H9 (cell line): ENCODE data around the gene CLK4. TPM values are rescaled to one million over a fixed set of nuclear protein-coding genes. Genes with fewer than 3 reads are reported as not detected.

Source experiments
- DNase-seq: peaks from one replicate; pipeline ENCODE4 v3.0.0-alpha.2; 2017
- H2AFZ ChIP-seq: one replicate; pipeline ENCODE4 v1.6.1; 2013; ENCODE audit warnings: mild to moderate bottlenecking, low read length, control low read depth, moderate library complexity
- H2AK5ac ChIP-seq: 2 replicates; pipeline ENCODE4 v1.6.1; 2013; ENCODE audit warnings: low read length, control low read depth, mixed read lengths; ENCODE audit not compliant: insufficient read length
- H2BK120ac ChIP-seq: one replicate; pipeline ENCODE4 v1.6.1; 2013; ENCODE audit warnings: low read depth, mild to moderate bottlenecking, low read length, control low read depth, inconsistent platforms; ENCODE audit not compliant: poor library complexity, severe bottlenecking
- H2BK12ac ChIP-seq: 2 replicates; pipeline ENCODE4 v1.6.1; 2013; ENCODE audit warnings: low read length, control low read depth, mixed read lengths, low read depth; ENCODE audit not compliant: insufficient read length
- H2BK15ac ChIP-seq: 2 replicates; pipeline ENCODE4 v1.6.1; 2013; ENCODE audit warnings: low read depth, low read length, control low read depth
- H2BK20ac ChIP-seq: one replicate; pipeline ENCODE4 v1.6.1; 2013; ENCODE audit warnings: low read depth, mild to moderate bottlenecking, low read length, control low read depth, inconsistent platforms; ENCODE audit not compliant: poor library complexity, severe bottlenecking
- H2BK5ac ChIP-seq: 2 replicates; pipeline ENCODE4 v1.6.1; 2013; ENCODE audit warnings: low read length, control low read depth, mixed read lengths; ENCODE audit not compliant: insufficient read length
- H3K14ac ChIP-seq: 2 replicates; pipeline ENCODE4 v1.6.1; 2013; ENCODE audit warnings: low read length, control low read depth; ENCODE audit not compliant: insufficient read depth
- H3K18ac ChIP-seq: 2 replicates; pipeline ENCODE4 v1.6.1; 2013; ENCODE audit warnings: low read depth, mild to moderate bottlenecking, mixed read lengths, low read length, control low read depth; ENCODE audit not compliant: insufficient read length
- H3K23ac ChIP-seq: 2 replicates; pipeline ENCODE4 v1.6.1; 2013; ENCODE audit warnings: low read length, control low read depth, mixed read lengths, low read depth; ENCODE audit not compliant: insufficient read length
- H3K23me2 ChIP-seq: 2 replicates; pipeline ENCODE4 v1.6.1; 2013; ENCODE audit warnings: low read depth, mild to moderate bottlenecking, mixed read lengths, low read length, control low read depth; ENCODE audit not compliant: insufficient read length, poor library complexity, severe bottlenecking
- H3K27ac ChIP-seq: 2 replicates; pipeline ENCODE4 v1.5.1; 2013; ENCODE audit warnings: low read length, control low read depth, mixed read lengths, low read depth; ENCODE audit not compliant: insufficient read length
- H3K27me3 ChIP-seq: 2 replicates; pipeline ENCODE4 v1.6.1; 2013; ENCODE audit warnings: low read length, control low read depth, inconsistent platforms; ENCODE audit not compliant: insufficient read depth
- H3K4ac ChIP-seq: 2 replicates; pipeline ENCODE4 v1.6.1; 2013; ENCODE audit warnings: low read depth, mild to moderate bottlenecking, control low read depth, inconsistent platforms, low read length, moderate library complexity
- H3K4me1 ChIP-seq: 2 replicates; pipeline ENCODE4 v1.6.1; 2013; ENCODE audit warnings: low read length, control low read depth, inconsistent platforms; ENCODE audit not compliant: insufficient read depth
- H3K4me2 ChIP-seq: 2 replicates; pipeline ENCODE4 v1.6.1; 2013; ENCODE audit warnings: low read length, control low read depth, mixed read lengths; ENCODE audit not compliant: insufficient read length, insufficient read depth
- H3K56ac ChIP-seq: 2 replicates; pipeline ENCODE4 v1.6.1; 2013; ENCODE audit warnings: low read depth, mild to moderate bottlenecking, mixed read lengths, low read length, control low read depth; ENCODE audit not compliant: insufficient read length
- H3K79me1 ChIP-seq: 2 replicates; pipeline ENCODE4 v1.6.1; 2013; ENCODE audit warnings: low read depth, mild to moderate bottlenecking, moderate library complexity, low read length, control low read depth, inconsistent platforms; ENCODE audit not compliant: insufficient read depth, poor library complexity, severe bottlenecking
- H3K79me2 ChIP-seq: 2 replicates; pipeline ENCODE4 v1.6.1; 2013; ENCODE audit warnings: low read length, control low read depth, inconsistent platforms; ENCODE audit not compliant: insufficient read depth
- H3K9ac ChIP-seq: 2 replicates; pipeline ENCODE4 v1.6.1; 2013; ENCODE audit warnings: low read length, control low read depth, mixed read lengths; ENCODE audit not compliant: insufficient read length; ENCODE audit errors: extremely low read depth
- H3K9me3 ChIP-seq: one replicate; pipeline ENCODE4 v1.6.1; 2013; ENCODE audit warnings: low read depth, low read length, inconsistent platforms; ENCODE audit not compliant: control insufficient read depth
- H3T11ph ChIP-seq: one replicate; pipeline ENCODE4 v1.6.1; 2013; ENCODE audit warnings: mild to moderate bottlenecking, low read length, control low read depth, inconsistent platforms
- H4K20me1 ChIP-seq: one replicate; pipeline ENCODE4 v1.6.1; 2013; ENCODE audit not compliant: control insufficient read depth, insufficient read length, insufficient read depth
- H4K5ac ChIP-seq: 2 replicates; pipeline ENCODE4 v1.6.1; 2013; ENCODE audit warnings: low read depth, mild to moderate bottlenecking, mixed read lengths, low read length, control low read depth; ENCODE audit not compliant: insufficient read length
- H4K8ac ChIP-seq: replicated peaks from 2 replicates; pipeline ENCODE4 v1.6.1; 2013; ENCODE audit warnings: low read length, control low read depth, mixed read lengths, low read depth; ENCODE audit not compliant: insufficient read length
- H4K91ac ChIP-seq: 2 replicates; pipeline ENCODE4 v1.6.1; 2013; ENCODE audit warnings: low read depth, mild to moderate bottlenecking, moderate library complexity, mixed read lengths, low read length, control low read depth; ENCODE audit not compliant: insufficient read length
- H3K27ac Mint-ChIP-seq, 3 experiments: 2 replicates in 2 of 3; 3 replicates in 1 of 3; pipeline ENCODE4 v1.8.0; 2020 to 2021; ENCODE audit warnings: mixed read lengths in 3 of 3, mild to moderate bottlenecking in 1 of 3, moderate library complexity in 1 of 3
- H3K27me3 Mint-ChIP-seq: 2 replicates; pipeline ENCODE4 v1.8.0; 2021; ENCODE audit warnings: low read depth, mild to moderate bottlenecking, moderate library complexity, mixed read lengths
- H3K36me3 Mint-ChIP-seq, 3 experiments: 2 replicates in 2 of 3; 3 replicates in 1 of 3; pipeline ENCODE4 v1.8.0; 2020 to 2021; ENCODE audit warnings: low read depth in 3 of 3, mixed read lengths in 3 of 3; ENCODE audit not compliant: insufficient read depth in 1 of 3
- H3K4me1 Mint-ChIP-seq, 2 experiments: 2 replicates each; pipeline ENCODE4 v1.8.0; 2020; ENCODE audit warnings: mixed read lengths in 2 of 2
- H3K4me3 Mint-ChIP-seq, 2 experiments: 2 replicates in 1 of 2; 3 replicates in 1 of 2; pipeline ENCODE4 v1.8.0; 2020 to 2021; ENCODE audit warnings: mild to moderate bottlenecking in 2 of 2, mixed read lengths in 2 of 2, moderate library complexity in 1 of 2
- H3K9me3 Mint-ChIP-seq, 2 experiments: 2 replicates in 1 of 2; 3 replicates in 1 of 2; pipeline ENCODE4 v1.8.0; 2020; ENCODE audit warnings: mild to moderate bottlenecking in 2 of 2, mixed read lengths in 2 of 2, moderate library complexity in 1 of 2
- WGBS: extraction: QIAGEN DNeasy Blood & Tissue Kit; methylation state at CpG from one replicate; pipeline ENCODE4 v1.1.7; 2013; ENCODE audit warnings: missing lambda C conversion rate, low lambda C conversion rate, mixed read lengths; ENCODE audit not compliant: insufficient read length; ENCODE audit errors: extremely low coverage; 5-methylcytosine and 5-hydroxymethylcytosine counted together
- total RNA-seq: library from RNA; stranded (reverse); gene quantifications from 2 replicates; pipeline ENCODE4 v1.2.1, GENCODE V29; 2021
- TF ChIP-seq, protein P1 (sequence below): fragments of 200-600 bp; sonication (generic); conservative IDR thresholded peaks from 3 replicates; pipeline ENCODE4 v1.8.0; 2021; ENCODE audit warnings: antibody characterized with exemption, mild to moderate bottlenecking

CLK4 gene
- total RNA-seq, 1 experiment from 2014 or later: 12.5 TPM

DNA sequence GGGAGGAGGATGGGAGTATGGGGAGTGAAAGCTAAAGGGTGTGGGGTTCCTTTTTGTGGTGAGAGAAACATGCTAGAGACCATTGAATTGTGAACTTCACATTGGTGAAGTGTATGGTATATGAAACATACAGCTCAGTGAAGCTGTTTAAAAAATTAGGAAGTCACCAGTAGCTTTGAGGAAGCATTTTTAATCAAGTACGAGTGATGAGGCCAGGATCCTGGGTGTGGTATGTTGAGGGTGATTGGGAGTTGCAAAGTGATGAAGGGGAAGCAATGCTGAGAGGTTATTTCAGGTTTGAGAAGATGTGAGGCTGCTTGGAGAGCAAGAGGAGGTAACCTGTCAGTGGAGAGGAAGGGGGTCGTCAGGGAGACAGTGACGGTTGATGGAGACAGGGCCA is 22.7 kb upstream of the CLK4 start:
- Histone ChIP-seq H3K23me2 (no peaks in the 10 kb centered on the region), H3K9me3 (no peaks in the 10 kb centered on the region), H2AK5ac (no peak overlapping the region), H3K27me3 (no peaks in the 10 kb centered on the region), H3K23ac (no peak overlapping the region), H3K56ac (no peak overlapping the region), H3K79me1 (no peaks in the 10 kb centered on the region), H3K14ac (no peak overlapping the region), H4K5ac (no peak overlapping the region), H2BK5ac (no peak overlapping the region), H3K18ac (no peak overlapping the region), H4K20me1 (no peaks in the 10 kb centered on the region), H2BK20ac (no peak overlapping the region), H3K4me2 (no peak overlapping the region), H4K8ac (no peak overlapping the region), H3K4ac (no peak overlapping the region), H3K79me2 (no peaks in the 10 kb centered on the region), H4K91ac (no peak overlapping the region), H2BK15ac (no peak overlapping the region), H2BK12ac (no peak overlapping the region), H3K4me1 (no peaks in the 10 kb centered on the region), H2BK120ac (no peak overlapping the region), H2AFZ (no peak overlapping the region), H3T11ph (no peak overlapping the region), H3K27ac (no peak overlapping the region), H3K9ac (no peak overlapping the region)
- peaks cover 11% of the 10 kb centered on the region; the same call in 1 of the 2 replicates for H3K27me3 Mint-ChIP-seq
- no peaks in the 10 kb centered on the region; a peak in 2 of 7 replicates for H3K36me3 Mint-ChIP-seq
- no CpG with 5 or more reads among the region's 3 CpGs for WGBS
- TF ChIP-seq, protein P1, sequence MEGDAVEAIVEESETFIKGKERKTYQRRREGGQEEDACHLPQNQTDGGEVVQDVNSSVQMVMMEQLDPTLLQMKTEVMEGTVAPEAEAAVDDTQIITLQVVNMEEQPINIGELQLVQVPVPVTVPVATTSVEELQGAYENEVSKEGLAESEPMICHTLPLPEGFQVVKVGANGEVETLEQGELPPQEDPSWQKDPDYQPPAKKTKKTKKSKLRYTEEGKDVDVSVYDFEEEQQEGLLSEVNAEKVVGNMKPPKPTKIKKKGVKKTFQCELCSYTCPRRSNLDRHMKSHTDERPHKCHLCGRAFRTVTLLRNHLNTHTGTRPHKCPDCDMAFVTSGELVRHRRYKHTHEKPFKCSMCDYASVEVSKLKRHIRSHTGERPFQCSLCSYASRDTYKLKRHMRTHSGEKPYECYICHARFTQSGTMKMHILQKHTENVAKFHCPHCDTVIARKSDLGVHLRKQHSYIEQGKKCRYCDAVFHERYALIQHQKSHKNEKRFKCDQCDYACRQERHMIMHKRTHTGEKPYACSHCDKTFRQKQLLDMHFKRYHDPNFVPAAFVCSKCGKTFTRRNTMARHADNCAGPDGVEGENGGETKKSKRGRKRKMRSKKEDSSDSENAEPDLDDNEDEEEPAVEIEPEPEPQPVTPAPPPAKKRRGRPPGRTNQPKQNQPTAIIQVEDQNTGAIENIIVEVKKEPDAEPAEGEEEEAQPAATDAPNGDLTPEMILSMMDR: no peak
- H3K9me3 Mint-ChIP-seq: peaks cover 14 to 50% of the 10 kb centered on the region in 2 experiments
- H3K27ac Mint-ChIP-seq: no peak overlapping the region
- peaks cover 0 to 2% of the 10 kb centered on the region in 2 experiments; a peak in 1 of 4 replicates for H3K4me1 Mint-ChIP-seq
- DNase-seq: no peak
- H3K4me3 Mint-ChIP-seq: no peak overlapping the region
